HG03045 (cell line): Measurements from ENCODE around the gene CDH26.
"Not testable (repeated sequence)": the region's sequence is repeated elsewhere in the genome, so short reads cannot be mapped to it uniquely, and the experiment has no call there.

ENCODE experiments used
- ATAC-seq: cut with Tn5 transposase; IDR thresholded peaks from one replicate; pipeline ENCODE4 v1.9.1; 2021; ENCODE audit warnings: mild to moderate bottlenecking, moderate library complexity; ENCODE audit not compliant: unreplicated experiment

Gene CDH26

DNA sequence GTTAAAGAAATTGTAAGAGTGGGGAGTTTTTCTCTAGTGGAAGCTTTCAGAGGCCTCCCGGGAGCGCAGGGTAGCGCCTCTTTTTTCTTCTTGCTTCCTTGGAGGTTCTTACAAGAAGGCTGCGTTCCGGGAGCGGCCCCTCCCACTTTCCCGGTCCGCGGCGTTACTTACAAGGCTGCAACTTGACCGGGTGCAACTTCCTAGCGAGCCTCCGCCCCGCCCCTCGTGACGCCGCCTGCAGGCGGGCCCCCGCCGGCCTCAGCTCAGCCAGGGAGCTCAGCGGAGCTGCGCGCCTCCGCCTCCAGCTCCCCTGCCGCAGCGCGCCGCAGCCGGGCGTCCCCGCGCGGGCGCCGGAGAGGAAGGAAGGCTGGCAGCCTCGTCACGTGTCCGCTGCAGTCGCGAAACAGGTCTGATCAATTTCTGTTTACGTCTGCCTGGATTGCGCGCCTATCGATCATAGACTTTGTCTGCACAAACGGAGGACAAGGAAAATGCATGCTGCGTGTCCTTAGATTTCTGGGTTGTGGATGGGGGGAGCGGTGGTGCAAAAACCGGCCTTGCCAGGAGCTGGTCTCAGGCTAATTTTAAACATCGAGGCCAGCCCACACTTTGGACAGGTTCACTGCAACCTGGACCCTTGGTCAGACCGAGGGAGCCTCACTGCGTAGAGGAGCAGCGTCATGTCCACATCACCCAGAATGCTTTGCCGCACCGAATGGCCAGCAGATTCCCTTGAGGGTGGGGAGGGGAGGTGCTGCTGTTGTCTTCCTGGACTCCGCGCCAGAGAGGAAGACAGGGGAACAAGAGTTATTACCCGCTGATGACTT, 17.9 kb upstream of the CDH26 start, which contains the start of the genes FAM217B and PPP1R3D:
Gene FAM217B (plus strand): TSS at position 261 of the 827 bp plus-strand sequence. CDS start 3,555 bp downstream, outside the sequence.
Gene PPP1R3D (minus strand): TSS at position 177 of the 827 bp plus-strand sequence. CDS start 374 bp downstream, outside the sequence.
- peak; percentile 95 for ATAC-seq

DNA sequence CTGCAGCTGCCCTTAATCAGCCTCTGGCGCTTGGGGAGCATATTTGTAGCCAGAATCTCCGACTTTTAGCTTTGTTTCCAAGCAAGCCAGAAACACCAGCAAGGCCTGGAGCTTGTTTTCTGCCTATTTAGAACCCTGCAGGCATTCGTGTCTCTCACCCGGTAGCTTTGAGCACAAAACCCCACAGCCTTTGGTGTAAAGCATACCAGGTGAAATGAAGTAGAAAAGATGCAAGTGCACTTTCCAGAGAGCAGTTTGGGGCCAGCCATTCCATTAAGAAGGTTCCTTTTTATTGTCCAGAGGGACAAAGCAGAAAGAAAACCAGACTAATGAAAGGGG, 17.3 kb upstream of the CDH26 start:
- peak; percentile 2 for ATAC-seq

DNA sequence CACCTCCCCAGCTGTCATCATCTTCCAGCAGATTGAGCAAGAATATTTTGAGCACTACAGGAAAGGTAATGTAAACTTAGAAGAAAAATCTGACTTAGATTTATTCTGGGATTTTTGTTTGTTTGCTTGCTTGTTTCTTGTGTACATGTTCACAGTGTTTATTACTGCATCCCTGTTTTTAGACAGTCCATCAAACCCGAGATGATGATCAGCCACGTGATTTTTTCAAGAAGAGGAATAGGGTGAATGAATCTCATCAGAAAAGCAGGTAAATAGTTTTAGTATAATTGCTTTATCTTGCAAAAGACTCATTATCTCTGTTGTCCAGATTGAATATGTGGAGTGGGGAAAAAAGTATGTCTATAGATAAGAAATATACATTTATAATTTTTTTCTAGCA, 16.0 kb upstream of the CDH26 start:
- no peak for ATAC-seq

DNA sequence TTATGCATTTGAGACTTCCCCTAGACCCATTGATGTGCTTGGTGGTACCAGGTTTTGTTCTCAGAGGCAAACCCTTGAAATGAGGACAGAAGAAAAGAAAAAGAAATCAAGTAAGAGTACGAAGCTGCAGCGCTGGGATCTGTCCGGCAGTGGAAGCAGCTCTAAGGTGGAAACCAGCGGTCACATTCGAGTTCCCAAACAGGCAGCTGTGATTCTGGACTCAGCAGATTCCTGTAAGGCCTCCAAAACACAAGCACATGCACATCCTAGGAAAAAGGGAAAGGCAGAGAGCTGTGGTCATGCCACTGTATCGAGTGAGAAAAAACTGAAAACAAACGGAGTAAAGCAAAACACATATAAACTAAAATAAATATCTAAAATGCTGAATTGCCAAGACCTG, 13.5 kb upstream of the CDH26 start:
- no peak for ATAC-seq

DNA sequence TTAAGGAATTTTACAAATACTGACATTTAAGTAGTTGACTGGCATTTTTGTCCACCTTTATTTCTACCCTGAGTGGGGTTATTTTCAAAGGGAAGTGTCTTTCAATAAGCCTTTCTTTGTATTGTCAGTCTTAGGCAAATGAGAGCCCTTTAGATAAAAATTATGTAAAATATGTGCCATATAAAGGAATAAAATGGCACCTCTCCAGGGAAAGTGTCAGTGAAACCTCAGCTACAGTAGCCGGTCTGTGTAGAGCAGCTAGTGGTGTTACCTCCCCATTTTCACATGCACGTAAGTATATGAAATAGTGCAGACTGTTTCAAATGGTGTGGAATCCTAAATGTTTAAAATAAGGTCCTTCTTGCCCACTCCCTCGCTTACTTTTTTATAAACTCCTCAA, 13.0 kb upstream of the CDH26 start:
- no peak for ATAC-seq

DNA sequence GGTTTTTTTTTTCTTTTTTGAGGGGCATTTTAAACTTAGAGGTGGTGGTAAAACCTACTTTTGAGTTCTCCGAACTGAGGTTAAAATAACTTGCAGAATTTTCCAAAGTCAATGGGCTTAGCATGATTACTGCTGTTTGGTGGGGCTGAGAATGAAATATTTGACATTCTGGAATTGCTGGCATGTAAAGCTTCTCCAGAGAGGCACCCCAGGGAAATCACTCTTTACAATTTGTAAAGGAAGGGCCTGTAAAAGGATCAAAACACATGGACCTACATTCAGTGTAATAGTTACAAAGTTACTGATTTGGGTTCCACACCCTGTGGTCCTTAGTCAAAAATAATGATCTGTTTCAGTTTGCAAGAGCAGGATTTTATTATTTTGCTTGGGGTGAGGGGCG, 12.5 kb upstream of the CDH26 start:
- ATAC-seq, result no peak

DNA sequence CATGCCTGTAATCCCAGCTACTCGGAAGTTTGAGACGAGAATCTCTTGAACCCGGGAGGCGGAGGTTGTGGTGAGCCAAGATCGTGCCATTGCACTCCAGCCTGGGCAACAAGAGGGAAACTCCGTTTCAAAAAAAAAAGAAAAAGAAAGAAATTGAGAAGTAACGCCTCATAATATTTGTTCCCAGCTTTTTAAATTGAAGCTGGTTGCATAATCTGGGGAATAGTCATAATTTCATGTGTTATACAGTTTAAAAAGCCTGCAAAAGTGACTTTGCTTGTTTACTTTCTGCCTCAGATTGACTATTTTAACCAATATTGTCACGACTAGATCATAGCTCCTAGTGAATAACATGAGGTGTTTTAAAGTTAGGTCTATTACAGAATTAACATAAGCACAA, 10.8 kb upstream of the CDH26 start:
- no peak for ATAC-seq

DNA sequence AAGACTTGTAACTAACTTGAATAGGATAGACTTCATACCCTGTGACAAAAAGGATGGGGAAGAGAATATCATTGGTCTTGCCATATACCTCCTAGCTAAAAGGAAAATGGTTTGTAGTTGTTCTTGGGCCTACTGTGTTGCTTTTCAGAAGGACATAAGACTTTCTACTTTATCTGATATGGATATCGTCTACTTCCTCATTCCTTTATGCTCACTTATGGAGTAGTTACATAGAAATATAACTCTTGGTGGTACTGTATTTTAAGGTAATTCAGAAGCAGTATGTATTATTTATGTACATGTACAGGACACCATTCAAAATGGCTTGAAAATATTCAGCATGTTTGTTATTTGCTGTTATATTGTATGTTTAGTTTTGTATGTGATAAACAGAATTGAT, 10.0 kb upstream of the CDH26 start:
- ATAC-seq, result no peak

DNA sequence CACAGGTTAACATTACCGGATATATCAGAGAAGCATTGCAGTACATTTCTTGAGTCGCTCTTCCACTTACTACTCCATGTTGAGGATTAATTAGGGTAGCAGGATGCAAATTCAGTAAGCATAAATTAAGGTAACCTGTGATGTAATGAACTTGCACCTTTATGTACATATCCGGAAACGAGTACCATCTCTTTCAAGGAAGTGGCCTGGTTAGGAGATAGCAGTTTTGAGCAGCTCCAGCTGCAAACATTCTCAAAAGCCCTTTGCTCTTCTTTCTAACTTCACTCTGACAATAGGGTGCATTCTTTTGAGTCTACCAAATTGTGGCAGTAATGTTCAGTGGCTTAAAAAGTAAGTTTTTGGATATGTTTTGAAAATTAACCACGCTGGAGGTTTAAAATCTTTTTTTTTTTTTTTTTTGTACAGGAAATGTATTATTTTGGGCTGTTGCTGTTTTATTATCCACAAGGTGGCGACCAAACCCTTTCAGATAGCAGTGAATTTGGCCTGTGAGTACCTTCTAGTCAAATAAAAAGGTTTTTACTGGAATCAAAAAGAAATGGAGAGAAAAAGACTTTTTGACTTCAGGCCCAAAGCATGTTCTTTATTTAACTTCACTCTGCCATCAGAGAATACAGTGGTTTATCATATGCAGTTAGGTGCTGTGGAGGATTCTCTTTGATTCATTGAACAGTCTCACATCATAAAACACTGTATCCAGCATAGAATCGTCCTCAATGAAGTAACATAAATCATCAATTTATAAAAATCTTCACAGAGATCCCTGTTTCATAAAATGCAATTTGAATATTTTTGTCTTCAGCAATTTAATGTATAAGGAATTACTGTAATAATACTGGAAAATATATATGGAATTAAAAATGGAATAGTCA, 9.1 kb upstream of the CDH26 start:
- ATAC-seq, result no peak

DNA sequence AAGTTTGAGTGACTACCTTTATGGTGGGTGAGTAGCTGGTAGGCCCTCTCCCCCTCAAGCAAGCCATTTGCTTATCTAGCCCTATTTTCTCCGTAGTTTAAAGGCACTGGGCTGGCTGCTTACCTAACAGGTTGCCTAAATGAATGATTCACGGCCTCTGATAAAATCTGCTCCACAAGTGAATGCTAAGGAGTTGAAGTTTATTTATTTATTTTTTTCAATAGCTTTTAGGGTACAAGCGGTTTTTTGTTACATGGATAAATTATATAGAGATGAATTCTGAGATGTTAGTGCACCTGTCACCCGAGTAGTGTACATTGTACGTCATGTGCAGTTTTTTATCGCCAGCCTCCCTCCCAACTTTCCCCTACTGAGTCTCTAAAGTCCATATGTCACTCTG, 8.3 kb upstream of the CDH26 start:
- no peak for ATAC-seq

DNA sequence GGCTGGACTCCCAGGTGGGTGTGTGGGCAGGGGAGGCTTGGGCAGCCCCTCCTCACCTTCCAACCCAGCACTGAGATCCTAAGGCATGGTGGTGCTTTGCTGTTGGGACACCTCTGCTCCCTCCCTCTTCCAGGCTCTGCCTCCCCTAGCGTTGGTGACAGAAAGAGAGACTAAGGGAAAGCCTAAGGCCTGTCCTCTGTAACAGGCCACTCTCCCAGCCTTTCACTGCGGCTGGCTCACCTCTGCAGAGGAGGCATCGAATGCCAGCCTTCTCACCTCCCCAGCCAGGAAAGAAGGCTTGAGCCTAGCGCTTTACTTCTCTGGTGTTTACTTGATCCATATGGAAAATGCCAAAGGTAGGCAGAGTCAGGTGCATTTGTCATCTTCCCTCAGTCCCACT, 3.5 kb upstream of the CDH26 start:
- ATAC-seq, result no peak

DNA sequence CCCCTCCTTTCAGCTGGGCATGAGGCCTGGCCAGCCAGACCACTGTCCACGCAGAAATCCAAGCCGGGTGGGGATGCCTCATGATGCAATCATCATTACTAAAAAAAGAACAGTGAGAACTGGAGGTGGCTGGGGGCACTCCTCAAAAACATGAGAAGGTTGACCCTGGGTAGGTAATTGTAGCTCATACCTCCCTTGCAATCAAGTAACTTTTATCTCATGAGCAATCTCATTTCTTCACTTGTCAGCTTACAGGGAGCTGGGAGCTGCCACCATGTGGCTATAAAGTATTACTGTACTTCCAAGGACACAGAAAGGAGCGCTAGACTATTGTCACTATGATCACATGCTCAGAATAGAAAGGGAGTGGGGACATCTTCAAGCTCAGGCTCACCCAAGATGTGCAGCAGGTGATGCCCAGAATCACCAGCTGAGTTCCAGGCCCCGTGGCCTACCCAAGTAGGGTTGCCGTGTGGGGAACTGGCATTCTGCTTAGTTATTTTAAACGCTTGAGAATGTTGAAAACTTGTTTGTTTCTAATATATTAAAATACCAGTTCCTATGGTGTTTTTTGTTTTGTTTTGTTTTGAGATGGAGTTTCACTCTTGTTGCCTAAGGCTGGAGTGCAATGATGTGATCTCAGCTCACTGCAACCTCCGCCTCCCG, 3.0 kb upstream of the CDH26 start:
- no peak for ATAC-seq

DNA sequence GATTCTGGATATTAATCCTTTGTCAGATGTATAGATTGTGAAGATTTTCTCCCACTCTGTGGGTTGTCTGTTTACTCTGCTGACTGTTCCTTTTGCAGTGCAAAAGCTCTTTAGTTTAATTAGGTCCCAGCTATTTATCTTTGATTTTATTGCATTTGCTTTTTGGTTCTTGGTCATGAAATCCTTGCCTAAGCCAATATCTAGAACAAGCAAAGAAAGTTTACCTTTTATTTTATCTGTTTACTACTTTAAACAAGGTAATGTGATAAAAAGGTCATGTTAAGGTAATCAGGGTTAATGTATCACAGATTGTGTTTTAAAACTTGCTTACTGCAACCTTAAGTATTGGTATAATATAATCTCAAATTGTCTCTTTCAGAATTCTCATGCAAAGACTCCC, 655 bp upstream of the CDH26 start:
- not testable (repeated sequence) for ATAC-seq

DNA sequence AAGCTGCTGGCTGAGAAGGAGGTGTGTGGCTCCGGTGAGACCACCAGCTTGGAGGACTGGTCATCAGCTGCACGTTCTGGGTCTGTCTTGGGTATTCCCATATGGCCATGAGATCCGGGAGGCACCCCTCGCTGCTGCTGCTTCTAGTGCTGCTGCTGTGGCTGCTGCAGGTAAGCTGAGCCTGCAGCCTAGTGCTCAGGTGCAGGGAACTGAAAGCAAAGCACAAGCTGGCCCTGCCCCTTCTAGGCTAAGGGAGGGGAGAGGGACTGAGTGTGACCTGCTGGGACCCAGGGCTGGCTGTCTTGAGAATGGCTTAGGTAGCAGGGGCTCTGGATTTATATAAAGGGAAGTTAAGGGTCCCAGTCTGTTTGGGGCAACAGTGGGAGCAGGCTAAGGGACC, 403 bp downstream of the CDH26 start:
- no peak for ATAC-seq

DNA sequence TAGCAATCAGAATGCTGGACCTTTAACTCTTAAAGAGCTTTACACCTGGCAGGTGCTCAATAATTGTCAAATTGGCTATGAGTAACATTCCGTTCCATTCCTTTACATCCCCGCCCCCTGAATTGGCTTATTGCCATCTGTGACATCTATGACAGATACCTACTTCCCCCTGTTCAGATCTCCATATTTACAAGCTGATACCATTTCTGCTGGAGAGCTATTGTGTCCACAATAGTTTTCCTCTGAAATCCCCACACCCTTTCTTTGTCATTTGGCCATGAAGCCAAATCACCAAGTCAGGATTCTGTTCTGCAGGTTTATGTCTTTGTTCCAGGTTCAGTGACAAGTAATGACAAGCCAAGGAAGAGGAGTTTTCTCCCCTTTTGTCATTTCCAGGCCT, 3.2 kb downstream of the CDH26 start:
- no peak for ATAC-seq

DNA sequence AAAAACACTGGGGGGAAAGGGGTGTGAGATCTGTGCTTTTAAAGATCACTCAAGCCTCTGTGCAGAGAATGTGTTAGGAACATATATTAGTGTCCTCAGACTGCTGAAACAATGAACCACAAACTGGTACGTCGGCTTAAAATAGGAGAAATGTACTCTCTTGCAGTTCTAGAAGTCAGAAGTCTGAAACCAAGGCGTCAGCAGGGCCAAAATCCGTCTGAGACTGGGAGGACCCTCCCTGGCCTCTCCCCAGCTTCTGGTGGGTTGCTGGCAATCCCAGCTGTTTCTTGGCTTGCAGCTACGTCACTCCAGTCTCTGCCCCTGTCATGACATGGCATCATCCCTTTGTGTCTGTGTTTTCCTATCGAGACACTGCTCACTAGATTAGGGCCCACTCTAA, 3.9 kb downstream of the CDH26 start:
- ATAC-seq, result no peak

DNA sequence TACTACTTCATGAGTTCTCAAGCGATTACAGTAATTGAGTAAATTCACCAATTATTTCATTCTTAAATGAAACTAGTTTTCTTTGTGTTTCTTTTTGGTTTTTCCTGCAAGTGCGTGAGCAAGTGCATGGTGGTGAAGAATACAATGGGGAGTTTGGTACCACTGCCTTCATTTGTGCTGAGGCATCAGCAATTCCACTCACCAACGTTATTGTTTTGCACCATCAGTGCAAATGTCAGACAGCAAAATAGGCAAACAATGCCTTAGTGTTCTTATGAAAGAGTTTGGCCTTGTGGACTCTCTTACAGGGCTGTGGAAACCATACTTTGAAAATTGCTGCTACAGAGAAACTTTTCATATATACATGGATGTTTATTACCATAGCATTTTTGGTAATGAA, 8.2 kb downstream of the CDH26 start:
- ATAC-seq, result no peak

DNA sequence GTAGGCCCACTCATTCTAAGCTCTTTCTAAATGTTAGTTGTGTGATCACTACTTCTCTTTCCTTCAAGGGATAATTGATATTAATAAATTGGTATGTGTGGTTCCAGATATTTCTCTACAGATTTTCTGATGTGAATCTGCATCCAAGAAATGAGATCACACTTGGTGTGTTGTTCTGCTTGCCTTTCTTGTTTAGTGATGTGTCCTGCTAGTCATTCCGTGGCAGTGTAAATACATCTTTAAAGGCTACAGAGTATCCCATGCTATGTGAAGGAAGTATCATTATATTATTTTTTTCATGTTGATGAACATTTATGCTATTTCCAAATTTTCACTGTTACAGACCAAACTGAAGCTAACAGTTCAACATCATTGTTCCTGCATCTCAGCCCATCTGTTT, 13.2 kb downstream of the CDH26 start:
- ATAC-seq, result no peak

DNA sequence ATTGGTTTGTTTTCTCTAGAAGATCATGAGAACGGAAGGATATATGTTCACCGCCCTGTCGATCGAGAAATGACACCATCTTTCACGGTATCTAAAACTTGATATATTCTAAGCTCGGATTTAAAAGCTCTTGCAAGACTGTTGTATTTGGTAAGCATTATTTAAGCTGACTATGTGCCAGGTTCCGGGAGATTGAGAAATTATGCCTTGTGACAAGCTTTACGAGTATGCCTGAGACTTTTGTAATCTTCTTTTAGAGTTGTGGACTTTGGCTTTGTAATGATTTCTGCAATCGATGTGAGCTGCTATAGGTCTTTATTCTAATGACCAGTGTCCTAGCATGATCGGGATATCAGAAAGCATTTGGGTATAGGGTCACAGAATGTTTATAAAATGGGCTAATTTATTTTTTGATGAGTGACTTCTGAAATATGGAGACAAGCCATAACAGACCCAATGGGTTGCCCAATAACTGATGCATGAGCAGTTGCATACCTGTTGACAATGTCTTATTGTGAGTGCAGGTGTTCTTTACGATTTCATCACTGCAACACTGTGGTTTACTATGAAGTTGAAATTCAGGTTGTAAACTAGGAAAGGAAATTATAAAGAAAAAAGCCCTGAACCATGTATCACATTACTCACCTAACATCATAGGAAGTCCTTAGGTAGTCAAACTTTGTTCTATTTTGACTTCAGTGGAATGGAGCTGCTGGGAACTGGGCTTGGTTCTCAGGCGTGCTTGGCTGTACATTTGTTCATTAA, 14.0 kb downstream of the CDH26 start:
- no peak for ATAC-seq

DNA sequence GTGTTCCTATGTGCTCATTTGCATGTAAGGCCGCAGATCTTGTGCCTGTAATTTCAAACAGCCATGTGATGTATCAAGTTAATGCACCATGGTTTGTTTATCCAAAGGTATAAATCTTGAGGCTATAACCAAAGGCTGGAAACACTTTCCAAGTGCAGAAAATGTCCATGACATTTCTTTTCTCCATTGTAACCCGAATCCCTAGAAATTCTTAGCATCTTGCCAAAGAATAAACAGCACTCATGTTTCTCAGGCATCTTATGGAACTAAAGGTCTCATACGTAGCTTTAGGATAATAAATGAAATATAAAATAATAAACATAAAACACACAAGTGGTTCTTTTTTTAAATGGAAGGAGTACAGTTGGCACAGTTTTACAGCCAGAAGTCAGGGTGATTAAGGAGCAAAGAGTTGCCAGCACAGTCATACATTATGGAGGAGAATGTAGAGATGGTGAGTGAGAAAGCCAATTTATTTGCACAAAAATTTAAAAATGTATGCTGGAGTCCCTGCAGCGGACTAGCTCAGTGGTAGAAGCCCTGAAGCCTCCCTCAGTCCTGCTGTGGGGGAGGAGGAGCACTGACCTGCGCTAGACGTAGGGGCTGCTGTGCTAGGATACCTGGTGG, 18.0 kb downstream of the CDH26 start:
- no peak for ATAC-seq
